GM12878 (cell line): ENCODE results near the gene NPL. TPM values are rescaled to one million over a fixed set of nuclear protein-coding genes. Genes with fewer than 3 reads are reported as not detected.

Experiments
- ASH2L ChIP-seq: fragments of 300-600, 200-600 bp; sonication (generic); IDR thresholded peaks from 2 replicates; pipeline ENCODE4 v1.6.1; 2017; ENCODE audit warnings: low read depth, mild to moderate bottlenecking, borderline replicate concordance
- BMI1 ChIP-seq: fragments of 450-650 bp; IDR thresholded peaks from 2 replicates; pipeline ENCODE4 v1.6.1; 2016; ENCODE audit warnings: mild to moderate bottlenecking, moderate library complexity, borderline replicate concordance
- BRCA1 ChIP-seq: IDR thresholded peaks from 2 replicates; pipeline ENCODE4 v1.6.1; 2011; ENCODE audit warnings: low read depth, low read length, improper control_type of control experiment
- CEBPB ChIP-seq, 2 experiments: fragments of 150-350 bp in 1 of 2; IDR thresholded peaks; 2 replicates each; pipeline ENCODE4 v1.6.1; 2012 to 2014; ENCODE audit warnings: low read depth in 2 of 2, low read length in 2 of 2, borderline replicate concordance in 1 of 2, inconsistent platforms in 1 of 2
- ETV6 ChIP-seq, 2 experiments: fragments of 450-650 bp in 1 of 2; IDR thresholded peaks in 1 of 2; conservative IDR thresholded peaks in 1 of 2; 2 replicates each; pipeline ENCODE4 v1.6.1; 2014; ENCODE audit warnings: antibody characterized with exemption in 1 of 2, borderline replicate concordance in 1 of 2, low read depth in 1 of 2, mild to moderate bottlenecking in 1 of 2, moderate library complexity in 1 of 2
- HCFC1 ChIP-seq: fragments of 150-350 bp; IDR thresholded peaks from 2 replicates; pipeline ENCODE4 v1.6.1; 2014; ENCODE audit warnings: low read length
- MTA3 ChIP-seq: IDR thresholded peaks from 2 replicates; pipeline ENCODE4 v1.6.1; 2012; ENCODE audit warnings: low read length, inconsistent platforms, borderline replicate concordance
- NR2F1 ChIP-seq: fragments of 450-650 bp; conservative IDR thresholded peaks from 2 replicates; pipeline ENCODE4 v1.6.1; 2017; ENCODE audit warnings: mild to moderate bottlenecking
- PML ChIP-seq: IDR thresholded peaks from 2 replicates; pipeline ENCODE4 v1.6.1; 2012; ENCODE audit warnings: low read length, inconsistent platforms
- RAD51 ChIP-seq: fragments of 450-650 bp; IDR thresholded peaks from 2 replicates; pipeline ENCODE4 v1.6.1; 2016; ENCODE audit warnings: moderate library complexity, mild to moderate bottlenecking, inconsistent platforms
- RBBP5 ChIP-seq: fragments of 200-600 bp; sonication (generic); conservative IDR thresholded peaks from 2 replicates; pipeline ENCODE4 v1.6.1; 2016
- RCOR1 ChIP-seq: conservative IDR thresholded peaks from 2 replicates; pipeline ENCODE4 v1.6.1; 2012; ENCODE audit warnings: low read depth, low read length, improper control_type of control experiment
- RFX5 ChIP-seq: IDR thresholded peaks from 2 replicates; pipeline ENCODE4 v1.6.1; 2011; ENCODE audit warnings: low read depth, low read length, improper control_type of control experiment
- SIN3A ChIP-seq: IDR thresholded peaks from 2 replicates; pipeline ENCODE4 v1.6.1; 2012; ENCODE audit warnings: low read depth, low read length, improper control_type of control experiment
- SIX5 ChIP-seq: IDR thresholded peaks from 2 replicates; pipeline ENCODE4 v1.6.1; 2011; ENCODE audit warnings: mild to moderate bottlenecking, low read depth, low read length, moderate library complexity; ENCODE audit not compliant: severe bottlenecking
- STAT1 ChIP-seq: fragments of 450-650 bp; conservative IDR thresholded peaks from 2 replicates; pipeline ENCODE4 v1.6.1; 2014; ENCODE audit warnings: antibody characterized with exemption, mild to moderate bottlenecking
- ZNF24 ChIP-seq: fragments of 450-650 bp; IDR thresholded peaks from 2 replicates; pipeline ENCODE4 v1.6.1; 2017; ENCODE audit warnings: antibody characterized with exemption, mild to moderate bottlenecking
- polyA plus RNA-seq, 11 experiments: library from polyadenylated mRNA; depleted of rRNA in 4 of 11; unstranded in 6 of 11; stranded (reverse) in 5 of 11; fragments of >200 nt; fragmentation: Nextera tagmentation in 4 of 11; fragmentation: Illumina TruSeq in 1 of 11; extraction: Ambion mirVana in 4 of 11; extraction: Trizol in 1 of 11; gene quantifications; 1 replicate in 1 of 11; 2 replicates in 10 of 11; pipeline versions ENCODE4 v1.2.1 to v1.2.3, GENCODE V29; 2011 to 2016; ENCODE audit warnings: inconsistent platforms in 2 of 11, missing spikeins in 2 of 11, low read depth in 1 of 11
- total RNA-seq, 4 experiments: library from RNA; depleted of rRNA in 3 of 4; stranded (reverse); fragments of >200 nt in 3 of 4; fragmentation: Illumina TruSeq in 1 of 4; extraction: Trizol in 1 of 4; gene quantifications; 2 replicates each; pipeline versions ENCODE4 v1.2.1 to v1.2.3, GENCODE V29; 2013 to 2021
- TF ChIP-seq, protein P1 (sequence below): fragments of 450-650 bp; IDR thresholded peaks from 2 replicates; pipeline ENCODE4 v1.6.1; 2017; ENCODE audit warnings: mild to moderate bottlenecking, moderate library complexity
- TF ChIP-seq, protein P2 (sequence below): fragments of 450-650 bp; IDR thresholded peaks from 2 replicates; pipeline ENCODE4 v1.6.1; 2016; ENCODE audit warnings: mild to moderate bottlenecking, moderate library complexity, borderline replicate concordance
- TF ChIP-seq, protein P3 (sequence below): fragments of 150-350 bp; IDR thresholded peaks from 2 replicates; pipeline ENCODE4 v1.6.1; 2014; ENCODE audit warnings: mild to moderate bottlenecking, low read depth, low read length

NPL gene
- total and polyA plus RNA-seq, 10 of the 15 experiments (the other 5 are each of a cell fraction or from before 2014, with no cell fraction given), result 5.3 to 19.2 (median 10.0) TPM

DNA sequence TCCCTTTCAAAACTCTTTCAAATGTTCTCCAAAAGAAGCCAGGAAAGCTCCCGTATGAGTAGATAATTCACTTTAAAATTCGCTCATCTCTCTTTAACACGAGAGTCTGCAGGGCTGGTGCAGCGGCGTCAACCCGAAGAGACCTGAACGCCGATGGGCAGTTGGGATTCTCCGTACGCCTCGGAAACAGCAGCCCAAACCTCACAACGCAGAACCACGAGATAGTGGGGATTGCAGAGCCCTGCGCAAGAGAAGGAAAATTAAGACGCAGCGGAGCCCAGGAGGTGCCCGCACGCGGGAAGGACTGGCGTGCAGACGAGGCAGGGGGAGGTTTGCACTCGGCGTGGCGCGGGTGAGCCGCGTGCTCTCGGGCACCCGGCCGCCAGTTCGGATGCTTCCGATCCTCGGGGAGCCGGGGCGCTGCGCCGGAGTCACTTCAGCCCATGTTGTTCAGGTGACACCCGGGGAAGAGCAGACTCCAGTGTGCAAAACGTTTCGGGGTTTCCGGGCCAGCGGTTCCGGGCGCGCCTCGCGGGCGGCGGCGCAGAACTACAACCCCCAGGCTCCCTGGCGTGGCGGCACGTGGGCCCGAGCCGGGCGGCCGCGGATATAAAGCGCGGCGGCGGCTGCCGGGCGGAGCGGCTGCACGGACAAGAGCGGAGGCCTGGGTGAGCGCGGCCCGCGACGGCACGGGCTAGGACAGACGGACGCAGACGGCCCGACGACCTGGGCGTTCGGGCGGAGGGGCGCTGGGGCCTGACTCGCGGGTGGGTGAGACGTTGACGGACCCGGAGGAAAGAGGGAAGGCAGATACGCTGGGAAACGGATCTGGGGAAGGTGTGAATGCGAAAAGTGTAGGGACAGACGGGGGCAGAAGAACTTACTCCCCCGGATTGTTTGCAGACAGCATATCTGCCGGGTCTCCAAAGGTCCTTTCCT is at the start of gene NPL (continued):
- 0 out of 2 replicates have a peak, but pooled peaks have one; percentile 27 for TF ChIP-seq ZNF24
- TF ChIP-seq PML, result peak; percentile 78; the same call in 1 of the 2 replicates
- TF ChIP-seq SIN3A, result peak; percentile 43; the same call in 1 of the 2 replicates
- TF ChIP-seq, protein P1, sequence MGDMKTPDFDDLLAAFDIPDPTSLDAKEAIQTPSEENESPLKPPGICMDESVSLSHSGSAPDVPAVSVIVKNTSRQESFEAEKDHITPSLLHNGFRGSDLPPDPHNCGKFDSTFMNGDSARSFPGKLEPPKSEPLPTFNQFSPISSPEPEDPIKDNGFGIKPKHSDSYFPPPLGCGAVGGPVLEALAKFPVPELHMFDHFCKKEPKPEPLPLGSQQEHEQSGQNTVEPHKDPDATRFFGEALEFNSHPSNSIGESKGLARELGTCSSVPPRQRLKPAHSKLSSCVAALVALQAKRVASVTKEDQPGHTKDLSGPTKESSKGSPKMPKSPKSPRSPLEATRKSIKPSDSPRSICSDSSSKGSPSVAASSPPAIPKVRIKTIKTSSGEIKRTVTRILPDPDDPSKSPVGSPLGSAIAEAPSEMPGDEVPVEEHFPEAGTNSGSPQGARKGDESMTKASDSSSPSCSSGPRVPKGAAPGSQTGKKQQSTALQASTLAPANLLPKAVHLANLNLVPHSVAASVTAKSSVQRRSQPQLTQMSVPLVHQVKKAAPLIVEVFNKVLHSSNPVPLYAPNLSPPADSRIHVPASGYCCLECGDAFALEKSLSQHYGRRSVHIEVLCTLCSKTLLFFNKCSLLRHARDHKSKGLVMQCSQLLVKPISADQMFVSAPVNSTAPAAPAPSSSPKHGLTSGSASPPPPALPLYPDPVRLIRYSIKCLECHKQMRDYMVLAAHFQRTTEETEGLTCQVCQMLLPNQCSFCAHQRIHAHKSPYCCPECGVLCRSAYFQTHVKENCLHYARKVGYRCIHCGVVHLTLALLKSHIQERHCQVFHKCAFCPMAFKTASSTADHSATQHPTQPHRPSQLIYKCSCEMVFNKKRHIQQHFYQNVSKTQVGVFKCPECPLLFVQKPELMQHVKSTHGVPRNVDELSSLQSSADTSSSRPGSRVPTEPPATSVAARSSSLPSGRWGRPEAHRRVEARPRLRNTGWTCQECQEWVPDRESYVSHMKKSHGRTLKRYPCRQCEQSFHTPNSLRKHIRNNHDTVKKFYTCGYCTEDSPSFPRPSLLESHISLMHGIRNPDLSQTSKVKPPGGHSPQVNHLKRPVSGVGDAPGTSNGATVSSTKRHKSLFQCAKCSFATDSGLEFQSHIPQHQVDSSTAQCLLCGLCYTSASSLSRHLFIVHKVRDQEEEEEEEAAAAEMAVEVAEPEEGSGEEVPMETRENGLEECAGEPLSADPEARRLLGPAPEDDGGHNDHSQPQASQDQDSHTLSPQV, result no peak
- no peak for TF ChIP-seq ETV6 (conservative IDR thresholded peaks at IDR 0.05 in 1 of 2, IDR thresholded peaks at IDR 0.05 in 1 of 2; ENCODE audit: borderline replicate concordance in 1 of 2, low read depth in 1 of 2)
- TF ChIP-seq HCFC1, result peak; percentile 95
- TF ChIP-seq, protein P2, sequence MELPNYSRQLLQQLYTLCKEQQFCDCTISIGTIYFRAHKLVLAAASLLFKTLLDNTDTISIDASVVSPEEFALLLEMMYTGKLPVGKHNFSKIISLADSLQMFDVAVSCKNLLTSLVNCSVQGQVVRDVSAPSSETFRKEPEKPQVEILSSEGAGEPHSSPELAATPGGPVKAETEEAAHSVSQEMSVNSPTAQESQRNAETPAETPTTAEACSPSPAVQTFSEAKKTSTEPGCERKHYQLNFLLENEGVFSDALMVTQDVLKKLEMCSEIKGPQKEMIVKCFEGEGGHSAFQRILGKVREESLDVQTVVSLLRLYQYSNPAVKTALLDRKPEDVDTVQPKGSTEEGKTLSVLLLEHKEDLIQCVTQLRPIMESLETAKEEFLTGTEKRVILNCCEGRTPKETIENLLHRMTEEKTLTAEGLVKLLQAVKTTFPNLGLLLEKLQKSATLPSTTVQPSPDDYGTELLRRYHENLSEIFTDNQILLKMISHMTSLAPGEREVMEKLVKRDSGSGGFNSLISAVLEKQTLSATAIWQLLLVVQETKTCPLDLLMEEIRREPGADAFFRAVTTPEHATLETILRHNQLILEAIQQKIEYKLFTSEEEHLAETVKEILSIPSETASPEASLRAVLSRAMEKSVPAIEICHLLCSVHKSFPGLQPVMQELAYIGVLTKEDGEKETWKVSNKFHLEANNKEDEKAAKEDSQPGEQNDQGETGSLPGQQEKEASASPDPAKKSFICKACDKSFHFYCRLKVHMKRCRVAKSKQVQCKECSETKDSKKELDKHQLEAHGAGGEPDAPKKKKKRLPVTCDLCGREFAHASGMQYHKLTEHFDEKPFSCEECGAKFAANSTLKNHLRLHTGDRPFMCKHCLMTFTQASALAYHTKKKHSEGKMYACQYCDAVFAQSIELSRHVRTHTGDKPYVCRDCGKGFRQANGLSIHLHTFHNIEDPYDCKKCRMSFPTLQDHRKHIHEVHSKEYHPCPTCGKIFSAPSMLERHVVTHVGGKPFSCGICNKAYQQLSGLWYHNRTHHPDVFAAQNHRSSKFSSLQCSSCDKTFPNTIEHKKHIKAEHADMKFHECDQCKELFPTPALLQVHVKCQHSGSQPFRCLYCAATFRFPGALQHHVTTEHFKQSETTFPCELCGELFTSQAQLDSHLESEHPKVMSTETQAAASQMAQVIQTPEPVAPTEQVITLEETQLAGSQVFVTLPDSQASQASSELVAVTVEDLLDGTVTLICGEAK, result peak; percentile 35; the same call in 1 of the 2 replicates
- TF ChIP-seq BMI1, result peak; percentile 60; the same call in 1 of the 2 replicates
- TF ChIP-seq BRCA1, result no peak
- TF ChIP-seq, protein P3, sequence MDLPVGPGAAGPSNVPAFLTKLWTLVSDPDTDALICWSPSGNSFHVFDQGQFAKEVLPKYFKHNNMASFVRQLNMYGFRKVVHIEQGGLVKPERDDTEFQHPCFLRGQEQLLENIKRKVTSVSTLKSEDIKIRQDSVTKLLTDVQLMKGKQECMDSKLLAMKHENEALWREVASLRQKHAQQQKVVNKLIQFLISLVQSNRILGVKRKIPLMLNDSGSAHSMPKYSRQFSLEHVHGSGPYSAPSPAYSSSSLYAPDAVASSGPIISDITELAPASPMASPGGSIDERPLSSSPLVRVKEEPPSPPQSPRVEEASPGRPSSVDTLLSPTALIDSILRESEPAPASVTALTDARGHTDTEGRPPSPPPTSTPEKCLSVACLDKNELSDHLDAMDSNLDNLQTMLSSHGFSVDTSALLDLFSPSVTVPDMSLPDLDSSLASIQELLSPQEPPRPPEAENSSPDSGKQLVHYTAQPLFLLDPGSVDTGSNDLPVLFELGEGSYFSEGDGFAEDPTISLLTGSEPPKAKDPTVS, result no peak
- TF ChIP-seq RAD51, result peak; percentile 67
- TF ChIP-seq NR2F1, result peak; percentile 39; the same call in 1 of the 2 replicates
- no peak for TF ChIP-seq RFX5
- TF ChIP-seq MTA3, result no peak
- no peak for TF ChIP-seq CEBPB (IDR thresholded peaks at IDR 0.05; ENCODE audit: borderline replicate concordance in 1 of 2, low read depth in 2 of 2, low read length in 2 of 2)
- no peak for TF ChIP-seq RCOR1
- no peak for TF ChIP-seq STAT1
- TF ChIP-seq RBBP5, result no peak
- TF ChIP-seq SIX5, result peak; percentile 93
- TF ChIP-seq ASH2L, result peak; percentile 51; the same call in 1 of the 2 replicates
